K562 (cell line): ENCODE data around the gene AMDHD2. TPM values are rescaled to one million over a fixed set of nuclear protein-coding genes. Genes with fewer than 3 reads are reported as not detected.

Source experiments
- GATAD2B ChIP-seq: fragments of 450-650 bp; IDR thresholded peaks from 2 replicates; pipeline ENCODE4 v1.6.1; 2017; ENCODE audit warnings: mild to moderate bottlenecking, borderline replicate concordance
- HMGN3 ChIP-seq: IDR thresholded peaks from 2 replicates; pipeline ENCODE4 v1.6.1; 2011; ENCODE audit warnings: borderline replicate concordance, low read depth, mild to moderate bottlenecking, mixed read lengths, low read length; ENCODE audit not compliant: insufficient read length; ENCODE audit errors: extremely low read depth
- YY1 ChIP-seq, 3 experiments: IDR thresholded peaks; 2 replicates each; pipeline ENCODE4 v1.6.1; 2011; ENCODE audit warnings: low read length in 2 of 3, mild to moderate bottlenecking in 2 of 3, moderate library complexity in 2 of 3, borderline replicate concordance in 1 of 3, control low read depth in 1 of 3, low read depth in 1 of 3; ENCODE audit not compliant: insufficient read depth in 3 of 3, insufficient replicate concordance in 2 of 3, control insufficient read depth in 1 of 3, insufficient read length in 1 of 3; ENCODE audit errors: extremely low read depth in 1 of 3
- polyA plus RNA-seq, 8 experiments: library from polyadenylated mRNA; depleted of rRNA in 4 of 8; stranded (reverse) in 5 of 8; unstranded in 3 of 8; fragments of >200 nt; fragmentation: Nextera tagmentation in 2 of 8; fragmentation: Illumina TruSeq in 1 of 8; extraction: Ambion mirVana in 2 of 8; extraction: Trizol in 1 of 8; gene quantifications; 2 replicates each; pipeline versions ENCODE4 v1.2.1 to v1.2.3, GENCODE V29; 2011 to 2014; ENCODE audit warnings: inconsistent platforms in 1 of 8, missing spikeins in 1 of 8
- total RNA-seq, 7 experiments: library from RNA; depleted of rRNA in 6 of 7; stranded (reverse); fragments of >200 nt in 6 of 7; fragmentation: Illumina TruSeq in 2 of 7; extraction: Trizol in 2 of 7; gene quantifications; 2 replicates each; pipeline versions ENCODE4 v1.2.1 to v1.2.3, GENCODE V29; 2011 to 2021; ENCODE audit warnings: low replicate concordance in 1 of 7
- TF ChIP-seq, protein P1 (sequence below): fragments of 200-800 bp; sonication (Bioruptor generic); IDR thresholded peaks from 2 replicates; pipeline ENCODE4 v1.6.1; 2017; ENCODE audit warnings: missing genetic modification characterization, missing compliant biosample characterization
- TF ChIP-seq, protein P2 (sequence below), 2 experiments: IDR thresholded peaks; 2 replicates each; pipeline ENCODE4 v1.6.1; 2012; ENCODE audit warnings: improper control_type of control experiment in 2 of 2, low read depth in 2 of 2, low read length in 2 of 2, borderline replicate concordance in 1 of 2
- TF ChIP-seq, protein P3 (sequence below), 3 experiments: fragments of 200-800 bp in 1 of 3; fragments of 250-450 bp in 1 of 3; fragments of 450-650 bp in 1 of 3; sonication (Bioruptor Pico) in 1 of 3; sonication (Bioruptor generic) in 1 of 3; formaldehyde crosslinking in 1 of 3; IDR thresholded peaks; 2 replicates each; pipeline versions ENCODE4 v1.6.1 to v1.8.0; 2016 to 2022; ENCODE audit warnings: mild to moderate bottlenecking in 2 of 3, missing genetic modification characterization in 2 of 3, missing compliant biosample characterization in 1 of 3, moderate library complexity in 1 of 3
- TF ChIP-seq, protein P4 (sequence below), 2 experiments: fragments of 450-650 bp; formaldehyde crosslinking in 1 of 2; IDR thresholded peaks; 2 replicates each; pipeline versions ENCODE4 v1.4.0 to v1.6.1; 2014 to 2020; ENCODE audit warnings: mild to moderate bottlenecking in 2 of 2, borderline replicate concordance in 1 of 2, low read depth in 1 of 2

AMDHD2 gene
- total and polyA plus RNA-seq, 9 of the 15 experiments (the other 6 are each of a cell fraction or from before 2014, with no cell fraction given): 0.38 to 56.9 (median 18.3) TPM; not detected in 1

DNA sequence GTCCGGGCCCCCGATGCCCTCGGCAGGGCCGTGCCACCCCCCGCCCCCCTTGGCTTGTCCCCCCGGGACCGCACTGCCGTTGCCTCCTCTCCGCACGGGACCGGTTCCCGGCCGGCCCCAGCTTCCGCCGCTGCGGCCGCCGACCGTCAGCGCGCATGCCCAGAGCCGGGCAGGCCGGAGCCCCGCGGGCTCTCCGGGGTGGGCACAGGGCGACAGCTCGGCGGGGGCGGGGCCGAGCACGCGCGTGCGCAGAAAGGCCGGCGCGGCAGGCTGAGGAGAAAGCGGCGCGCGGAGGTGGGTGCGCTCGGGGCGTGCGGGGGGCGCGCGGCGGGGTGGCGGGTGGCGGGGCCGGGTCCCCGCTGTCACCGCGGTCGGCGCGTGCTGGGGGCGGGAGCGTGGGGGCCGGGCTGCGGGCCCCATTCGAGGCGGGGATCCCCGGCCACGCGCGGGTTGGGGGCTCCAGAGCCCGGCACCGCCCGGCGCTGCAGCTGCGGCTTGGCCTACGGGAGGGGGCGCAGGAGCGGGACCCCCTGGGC, 45.2 kb upstream of the AMDHD2 start, which contains the start of gene TBC1D24 (continued):
- TF ChIP-seq, protein P1, sequence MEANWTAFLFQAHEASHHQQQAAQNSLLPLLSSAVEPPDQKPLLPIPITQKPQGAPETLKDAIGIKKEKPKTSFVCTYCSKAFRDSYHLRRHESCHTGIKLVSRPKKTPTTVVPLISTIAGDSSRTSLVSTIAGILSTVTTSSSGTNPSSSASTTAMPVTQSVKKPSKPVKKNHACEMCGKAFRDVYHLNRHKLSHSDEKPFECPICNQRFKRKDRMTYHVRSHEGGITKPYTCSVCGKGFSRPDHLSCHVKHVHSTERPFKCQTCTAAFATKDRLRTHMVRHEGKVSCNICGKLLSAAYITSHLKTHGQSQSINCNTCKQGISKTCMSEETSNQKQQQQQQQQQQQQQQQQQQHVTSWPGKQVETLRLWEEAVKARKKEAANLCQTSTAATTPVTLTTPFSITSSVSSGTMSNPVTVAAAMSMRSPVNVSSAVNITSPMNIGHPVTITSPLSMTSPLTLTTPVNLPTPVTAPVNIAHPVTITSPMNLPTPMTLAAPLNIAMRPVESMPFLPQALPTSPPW (CRISPR knock-in tag): peak; percentile 92
- TF ChIP-seq, protein P2, sequence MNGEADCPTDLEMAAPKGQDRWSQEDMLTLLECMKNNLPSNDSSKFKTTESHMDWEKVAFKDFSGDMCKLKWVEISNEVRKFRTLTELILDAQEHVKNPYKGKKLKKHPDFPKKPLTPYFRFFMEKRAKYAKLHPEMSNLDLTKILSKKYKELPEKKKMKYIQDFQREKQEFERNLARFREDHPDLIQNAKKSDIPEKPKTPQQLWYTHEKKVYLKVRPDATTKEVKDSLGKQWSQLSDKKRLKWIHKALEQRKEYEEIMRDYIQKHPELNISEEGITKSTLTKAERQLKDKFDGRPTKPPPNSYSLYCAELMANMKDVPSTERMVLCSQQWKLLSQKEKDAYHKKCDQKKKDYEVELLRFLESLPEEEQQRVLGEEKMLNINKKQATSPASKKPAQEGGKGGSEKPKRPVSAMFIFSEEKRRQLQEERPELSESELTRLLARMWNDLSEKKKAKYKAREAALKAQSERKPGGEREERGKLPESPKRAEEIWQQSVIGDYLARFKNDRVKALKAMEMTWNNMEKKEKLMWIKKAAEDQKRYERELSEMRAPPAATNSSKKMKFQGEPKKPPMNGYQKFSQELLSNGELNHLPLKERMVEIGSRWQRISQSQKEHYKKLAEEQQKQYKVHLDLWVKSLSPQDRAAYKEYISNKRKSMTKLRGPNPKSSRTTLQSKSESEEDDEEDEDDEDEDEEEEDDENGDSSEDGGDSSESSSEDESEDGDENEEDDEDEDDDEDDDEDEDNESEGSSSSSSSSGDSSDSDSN (IDR thresholded peaks at IDR 0.05; ENCODE audit: borderline replicate concordance in 1 of 2, low read depth in 2 of 2, low read length in 2 of 2): peak in 1 of 2 experiments; percentile 7; a peak in 1 of 4 replicates
- TF ChIP-seq, protein P3, sequence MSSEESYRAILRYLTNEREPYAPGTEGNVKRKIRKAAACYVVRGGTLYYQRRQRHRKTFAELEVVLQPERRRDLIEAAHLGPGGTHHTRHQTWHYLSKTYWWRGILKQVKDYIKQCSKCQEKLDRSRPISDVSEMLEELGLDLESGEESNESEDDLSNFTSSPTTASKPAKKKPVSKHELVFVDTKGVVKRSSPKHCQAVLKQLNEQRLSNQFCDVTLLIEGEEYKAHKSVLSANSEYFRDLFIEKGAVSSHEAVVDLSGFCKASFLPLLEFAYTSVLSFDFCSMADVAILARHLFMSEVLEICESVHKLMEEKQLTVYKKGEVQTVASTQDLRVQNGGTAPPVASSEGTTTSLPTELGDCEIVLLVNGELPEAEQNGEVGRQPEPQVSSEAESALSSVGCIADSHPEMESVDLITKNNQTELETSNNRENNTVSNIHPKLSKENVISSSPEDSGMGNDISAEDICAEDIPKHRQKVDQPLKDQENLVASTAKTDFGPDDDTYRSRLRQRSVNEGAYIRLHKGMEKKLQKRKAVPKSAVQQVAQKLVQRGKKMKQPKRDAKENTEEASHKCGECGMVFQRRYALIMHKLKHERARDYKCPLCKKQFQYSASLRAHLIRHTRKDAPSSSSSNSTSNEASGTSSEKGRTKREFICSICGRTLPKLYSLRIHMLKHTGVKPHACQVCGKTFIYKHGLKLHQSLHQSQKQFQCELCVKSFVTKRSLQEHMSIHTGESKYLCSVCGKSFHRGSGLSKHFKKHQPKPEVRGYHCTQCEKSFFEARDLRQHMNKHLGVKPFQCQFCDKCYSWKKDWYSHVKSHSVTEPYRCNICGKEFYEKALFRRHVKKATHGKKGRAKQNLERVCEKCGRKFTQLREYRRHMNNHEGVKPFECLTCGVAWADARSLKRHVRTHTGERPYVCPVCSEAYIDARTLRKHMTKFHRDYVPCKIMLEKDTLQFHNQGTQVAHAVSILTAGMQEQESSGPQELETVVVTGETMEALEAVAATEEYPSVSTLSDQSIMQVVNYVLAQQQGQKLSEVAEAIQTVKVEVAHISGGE (CRISPR knock-in tag; IDR thresholded peaks at IDR 0.05): peak in 2 of 3 experiments; percentile 30 to 76; a peak in 2 of 6 replicates
- TF ChIP-seq HMGN3 (peak; percentile 72), YY1 (IDR thresholded peaks at IDR 0.05; ENCODE audit: borderline replicate concordance in 1 of 3, control insufficient read depth in 1 of 3, extremely low read depth in 1 of 3, insufficient read depth in 3 of 3, insufficient read length in 1 of 3, insufficient replicate concordance in 2 of 3, low read depth in 1 of 3, low read length in 2 of 3) (peak in 2 of 3 experiments; percentile 44 to 62), GATAD2B (0 out of 2 replicates have a peak, but pooled peaks have one; percentile 12)
- TF ChIP-seq, protein P4, sequence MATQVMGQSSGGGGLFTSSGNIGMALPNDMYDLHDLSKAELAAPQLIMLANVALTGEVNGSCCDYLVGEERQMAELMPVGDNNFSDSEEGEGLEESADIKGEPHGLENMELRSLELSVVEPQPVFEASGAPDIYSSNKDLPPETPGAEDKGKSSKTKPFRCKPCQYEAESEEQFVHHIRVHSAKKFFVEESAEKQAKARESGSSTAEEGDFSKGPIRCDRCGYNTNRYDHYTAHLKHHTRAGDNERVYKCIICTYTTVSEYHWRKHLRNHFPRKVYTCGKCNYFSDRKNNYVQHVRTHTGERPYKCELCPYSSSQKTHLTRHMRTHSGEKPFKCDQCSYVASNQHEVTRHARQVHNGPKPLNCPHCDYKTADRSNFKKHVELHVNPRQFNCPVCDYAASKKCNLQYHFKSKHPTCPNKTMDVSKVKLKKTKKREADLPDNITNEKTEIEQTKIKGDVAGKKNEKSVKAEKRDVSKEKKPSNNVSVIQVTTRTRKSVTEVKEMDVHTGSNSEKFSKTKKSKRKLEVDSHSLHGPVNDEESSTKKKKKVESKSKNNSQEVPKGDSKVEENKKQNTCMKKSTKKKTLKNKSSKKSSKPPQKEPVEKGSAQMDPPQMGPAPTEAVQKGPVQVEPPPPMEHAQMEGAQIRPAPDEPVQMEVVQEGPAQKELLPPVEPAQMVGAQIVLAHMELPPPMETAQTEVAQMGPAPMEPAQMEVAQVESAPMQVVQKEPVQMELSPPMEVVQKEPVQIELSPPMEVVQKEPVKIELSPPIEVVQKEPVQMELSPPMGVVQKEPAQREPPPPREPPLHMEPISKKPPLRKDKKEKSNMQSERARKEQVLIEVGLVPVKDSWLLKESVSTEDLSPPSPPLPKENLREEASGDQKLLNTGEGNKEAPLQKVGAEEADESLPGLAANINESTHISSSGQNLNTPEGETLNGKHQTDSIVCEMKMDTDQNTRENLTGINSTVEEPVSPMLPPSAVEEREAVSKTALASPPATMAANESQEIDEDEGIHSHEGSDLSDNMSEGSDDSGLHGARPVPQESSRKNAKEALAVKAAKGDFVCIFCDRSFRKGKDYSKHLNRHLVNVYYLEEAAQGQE (IDR thresholded peaks at IDR 0.05; ENCODE audit: borderline replicate concordance): peak; percentile 37; the same call in 1 of the 2 replicates
- TF ChIP-seq, protein P4 (CRISPR knock-in tag; IDR thresholded peaks at IDR 0.05; ENCODE audit: low read depth): no peak
